ENCODE data around the gene ARHGAP33.

Gene ARHGAP33, protein sequence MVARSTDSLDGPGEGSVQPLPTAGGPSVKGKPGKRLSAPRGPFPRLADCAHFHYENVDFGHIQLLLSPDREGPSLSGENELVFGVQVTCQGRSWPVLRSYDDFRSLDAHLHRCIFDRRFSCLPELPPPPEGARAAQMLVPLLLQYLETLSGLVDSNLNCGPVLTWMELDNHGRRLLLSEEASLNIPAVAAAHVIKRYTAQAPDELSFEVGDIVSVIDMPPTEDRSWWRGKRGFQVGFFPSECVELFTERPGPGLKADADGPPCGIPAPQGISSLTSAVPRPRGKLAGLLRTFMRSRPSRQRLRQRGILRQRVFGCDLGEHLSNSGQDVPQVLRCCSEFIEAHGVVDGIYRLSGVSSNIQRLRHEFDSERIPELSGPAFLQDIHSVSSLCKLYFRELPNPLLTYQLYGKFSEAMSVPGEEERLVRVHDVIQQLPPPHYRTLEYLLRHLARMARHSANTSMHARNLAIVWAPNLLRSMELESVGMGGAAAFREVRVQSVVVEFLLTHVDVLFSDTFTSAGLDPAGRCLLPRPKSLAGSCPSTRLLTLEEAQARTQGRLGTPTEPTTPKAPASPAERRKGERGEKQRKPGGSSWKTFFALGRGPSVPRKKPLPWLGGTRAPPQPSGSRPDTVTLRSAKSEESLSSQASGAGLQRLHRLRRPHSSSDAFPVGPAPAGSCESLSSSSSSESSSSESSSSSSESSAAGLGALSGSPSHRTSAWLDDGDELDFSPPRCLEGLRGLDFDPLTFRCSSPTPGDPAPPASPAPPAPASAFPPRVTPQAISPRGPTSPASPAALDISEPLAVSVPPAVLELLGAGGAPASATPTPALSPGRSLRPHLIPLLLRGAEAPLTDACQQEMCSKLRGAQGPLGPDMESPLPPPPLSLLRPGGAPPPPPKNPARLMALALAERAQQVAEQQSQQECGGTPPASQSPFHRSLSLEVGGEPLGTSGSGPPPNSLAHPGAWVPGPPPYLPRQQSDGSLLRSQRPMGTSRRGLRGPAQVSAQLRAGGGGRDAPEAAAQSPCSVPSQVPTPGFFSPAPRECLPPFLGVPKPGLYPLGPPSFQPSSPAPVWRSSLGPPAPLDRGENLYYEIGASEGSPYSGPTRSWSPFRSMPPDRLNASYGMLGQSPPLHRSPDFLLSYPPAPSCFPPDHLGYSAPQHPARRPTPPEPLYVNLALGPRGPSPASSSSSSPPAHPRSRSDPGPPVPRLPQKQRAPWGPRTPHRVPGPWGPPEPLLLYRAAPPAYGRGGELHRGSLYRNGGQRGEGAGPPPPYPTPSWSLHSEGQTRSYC
- total RNA-seq = 1.5 to 10.4 (median 4.8) reads per million in 3 experiments

DNA sequence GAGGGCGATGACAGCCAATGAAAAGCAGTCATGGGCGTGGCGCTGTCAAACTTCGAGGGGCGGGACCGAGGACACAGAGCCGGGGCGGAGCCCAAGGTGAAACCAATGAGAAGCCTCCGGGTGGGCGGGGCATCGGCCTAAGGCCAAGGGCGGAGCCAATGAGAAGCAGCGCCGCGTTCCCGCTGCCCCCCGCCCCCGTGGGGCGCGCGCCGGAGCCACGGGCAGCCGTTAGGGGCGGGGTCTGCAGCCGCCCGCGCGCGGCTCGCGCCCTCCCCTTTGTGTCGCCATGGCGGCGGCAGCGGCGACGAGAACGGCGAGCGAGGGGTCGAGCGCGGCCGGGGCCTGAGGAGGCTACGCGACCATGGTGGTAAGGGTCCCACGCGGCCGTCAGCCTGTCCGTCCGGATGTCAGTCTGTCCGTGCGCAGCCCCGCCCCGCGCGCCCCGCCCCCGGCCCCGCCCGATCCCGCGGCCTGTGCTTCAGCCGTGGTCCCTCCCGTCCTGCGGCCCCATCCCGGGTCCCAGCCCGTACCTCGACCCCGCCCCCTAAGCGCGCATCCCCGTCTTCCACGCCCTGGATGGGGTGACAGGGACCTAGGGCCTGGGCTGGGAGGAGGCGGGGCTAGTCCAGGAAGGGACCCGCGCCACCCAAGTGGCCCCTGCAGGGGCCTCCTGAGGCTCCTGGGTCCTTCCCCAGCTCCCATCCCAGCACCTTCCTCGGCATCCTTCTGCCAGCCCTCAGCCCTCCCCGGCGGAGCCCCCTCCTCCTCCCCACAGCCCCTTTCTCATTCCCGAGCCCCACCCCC, at the start of gene ARHGAP33:
Gene ARHGAP33, plus strand, starts transcription at position 267 of the 804 bp plus-strand sequence. Its CDS starts 95 bp downstream, at position 362.
- DNase-seq = peak; percentile 97

DNA sequence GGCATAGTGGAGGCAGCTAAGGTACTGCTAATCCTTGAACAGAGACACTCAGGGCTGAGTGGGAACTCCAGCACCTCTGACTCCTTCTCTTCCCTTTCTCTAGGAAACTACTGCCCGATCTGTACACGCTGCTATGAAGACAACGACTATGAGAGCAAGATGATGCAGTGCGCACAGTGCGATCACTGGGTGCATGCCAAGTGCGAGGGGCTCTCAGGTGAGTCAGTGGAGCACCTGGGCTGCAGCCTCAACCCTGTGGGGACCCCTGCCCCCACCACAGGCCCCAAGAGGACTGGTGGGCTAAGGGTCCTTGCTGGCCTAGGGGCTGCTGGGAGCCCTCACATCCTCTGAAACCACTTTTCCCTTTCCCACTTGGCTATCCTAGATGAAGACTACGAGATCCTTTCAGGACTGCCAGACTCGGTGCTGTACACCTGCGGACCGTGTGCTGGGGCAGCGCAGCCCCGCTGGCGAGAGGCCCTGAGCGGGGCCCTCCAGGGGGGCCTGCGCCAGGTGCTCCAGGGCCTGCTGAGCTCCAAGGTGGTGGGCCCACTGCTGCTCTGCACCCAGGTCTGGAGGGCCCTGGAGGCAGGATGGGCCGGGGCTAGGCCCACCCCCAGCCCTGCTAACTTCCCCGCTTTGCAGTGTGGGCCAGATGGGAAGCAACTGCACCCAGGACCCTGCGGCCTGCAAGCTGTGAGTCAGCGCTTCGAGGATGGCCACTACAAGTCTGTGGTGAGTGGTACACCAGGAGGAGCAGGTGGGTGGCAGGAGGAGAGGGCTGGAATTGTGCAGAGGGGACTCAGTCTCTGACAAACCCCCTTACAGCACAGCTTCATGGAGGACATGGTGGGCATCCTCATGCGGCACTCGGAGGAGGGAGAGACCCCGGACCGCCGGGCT, 48.1 kb upstream of the ARHGAP33 start:
- no peak for DNase-seq

DNA sequence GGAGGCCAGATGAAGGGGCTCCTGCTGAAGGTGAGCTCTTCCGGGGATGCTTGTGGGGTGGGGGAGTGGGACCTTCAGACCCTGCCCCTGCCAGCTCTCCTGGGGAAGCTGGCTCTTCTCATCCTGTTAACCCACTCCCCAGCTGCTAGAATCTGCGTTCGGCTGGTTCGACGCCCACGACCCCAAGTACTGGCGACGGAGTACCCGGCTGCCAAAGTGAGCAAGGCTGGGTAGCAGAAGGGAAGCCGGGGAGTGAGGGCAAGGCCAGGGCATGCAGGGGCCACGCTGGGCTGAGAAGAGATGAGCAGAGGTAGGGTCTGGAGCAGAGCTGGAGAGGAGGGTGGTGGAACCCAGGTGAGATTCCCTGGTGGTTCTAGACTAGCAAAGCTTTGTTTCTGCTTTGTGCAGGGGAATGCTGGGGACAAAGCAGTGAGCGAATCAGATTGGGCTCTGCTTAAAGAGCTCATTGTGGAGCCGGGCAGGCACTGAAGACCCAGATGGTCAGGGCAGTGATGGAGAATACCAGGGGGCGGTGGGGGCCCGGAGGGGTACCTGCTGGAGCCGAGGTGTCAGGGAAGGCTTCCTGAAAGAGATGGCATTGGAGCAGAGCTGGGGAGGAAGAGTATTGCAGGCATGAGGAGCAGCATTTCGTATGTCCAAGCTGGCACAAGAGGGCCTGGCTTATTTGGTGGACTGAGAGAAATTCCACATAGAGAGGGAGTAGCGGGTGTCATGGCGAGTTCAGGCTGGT, 47.2 kb upstream of the ARHGAP33 start:
- DNase-seq = no peak

DNA sequence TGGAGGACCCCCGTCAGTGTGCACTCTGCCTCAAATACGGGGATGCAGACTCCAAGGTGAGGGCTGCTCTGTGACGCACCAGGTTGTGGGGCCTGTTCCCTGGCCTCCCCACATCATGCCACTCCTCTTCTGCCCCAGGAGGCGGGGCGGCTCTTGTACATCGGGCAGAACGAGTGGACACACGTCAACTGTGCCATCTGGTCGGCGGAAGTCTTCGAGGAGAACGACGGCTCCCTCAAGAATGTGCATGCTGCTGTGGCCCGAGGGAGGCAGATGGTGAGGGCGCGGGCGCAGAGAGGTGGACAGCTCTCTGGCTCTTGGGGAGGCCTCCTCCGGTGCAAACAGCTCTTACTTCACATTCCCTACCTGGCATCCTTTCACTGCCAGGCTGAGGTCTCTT, 46.3 kb upstream of the ARHGAP33 start:
- DNase-seq = no peak

DNA sequence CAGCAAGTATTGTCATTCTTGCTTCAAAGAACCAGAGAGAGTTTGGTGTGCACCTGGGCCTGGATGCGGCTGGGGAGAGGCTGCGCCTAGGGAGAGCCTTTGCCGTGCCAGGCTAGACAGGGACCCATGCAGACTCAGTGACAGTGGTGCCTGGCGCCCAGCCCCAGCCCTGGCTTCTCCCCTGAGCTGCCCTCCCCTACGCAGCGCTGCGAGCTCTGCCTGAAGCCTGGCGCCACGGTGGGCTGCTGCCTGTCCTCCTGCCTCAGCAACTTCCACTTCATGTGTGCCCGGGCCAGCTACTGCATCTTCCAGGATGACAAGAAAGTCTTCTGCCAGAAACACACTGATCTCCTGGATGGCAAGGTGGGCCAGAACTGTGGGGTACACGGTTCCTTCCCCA, 45.6 kb upstream of the ARHGAP33 start:
- DNase-seq = no peak

DNA sequence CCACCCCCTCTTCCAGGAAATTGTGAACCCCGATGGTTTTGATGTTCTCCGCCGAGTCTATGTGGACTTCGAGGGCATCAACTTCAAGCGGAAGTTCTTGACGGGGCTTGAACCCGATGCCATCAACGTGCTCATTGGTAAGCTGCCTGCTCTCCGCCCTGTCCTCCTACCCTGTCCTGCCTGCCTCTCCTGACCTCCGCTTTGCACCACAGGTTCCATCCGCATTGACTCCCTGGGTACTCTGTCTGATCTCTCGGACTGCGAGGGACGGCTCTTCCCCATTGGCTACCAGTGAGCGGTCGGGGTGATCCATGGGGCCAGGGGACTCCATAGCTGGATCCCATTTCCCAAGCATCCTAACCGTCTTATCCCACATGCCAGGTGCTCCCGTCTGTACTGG, 45.0 kb upstream of the ARHGAP33 start:
- DNase-seq = no peak

DNA sequence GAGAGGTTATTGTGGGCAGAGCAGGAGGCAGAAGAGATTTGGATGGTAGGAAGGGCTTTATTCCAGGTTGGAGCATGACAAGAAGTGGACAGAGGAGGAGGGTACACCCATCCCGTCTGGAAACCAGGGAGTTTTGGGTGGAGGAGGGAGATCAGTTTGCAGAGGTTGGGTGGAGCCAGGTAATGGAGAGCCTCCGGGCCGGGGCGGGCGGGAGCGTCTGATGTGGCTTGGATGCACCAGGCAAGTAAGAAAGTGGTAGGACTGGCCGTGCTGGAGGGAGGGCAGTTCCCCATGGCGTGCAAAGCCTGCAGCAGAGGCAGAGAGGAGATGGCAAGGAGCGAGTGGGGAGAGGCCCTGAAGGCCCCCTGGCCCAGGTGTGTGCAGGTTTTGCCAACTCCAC, 44.0 kb upstream of the ARHGAP33 start:
- no peak for DNase-seq

DNA sequence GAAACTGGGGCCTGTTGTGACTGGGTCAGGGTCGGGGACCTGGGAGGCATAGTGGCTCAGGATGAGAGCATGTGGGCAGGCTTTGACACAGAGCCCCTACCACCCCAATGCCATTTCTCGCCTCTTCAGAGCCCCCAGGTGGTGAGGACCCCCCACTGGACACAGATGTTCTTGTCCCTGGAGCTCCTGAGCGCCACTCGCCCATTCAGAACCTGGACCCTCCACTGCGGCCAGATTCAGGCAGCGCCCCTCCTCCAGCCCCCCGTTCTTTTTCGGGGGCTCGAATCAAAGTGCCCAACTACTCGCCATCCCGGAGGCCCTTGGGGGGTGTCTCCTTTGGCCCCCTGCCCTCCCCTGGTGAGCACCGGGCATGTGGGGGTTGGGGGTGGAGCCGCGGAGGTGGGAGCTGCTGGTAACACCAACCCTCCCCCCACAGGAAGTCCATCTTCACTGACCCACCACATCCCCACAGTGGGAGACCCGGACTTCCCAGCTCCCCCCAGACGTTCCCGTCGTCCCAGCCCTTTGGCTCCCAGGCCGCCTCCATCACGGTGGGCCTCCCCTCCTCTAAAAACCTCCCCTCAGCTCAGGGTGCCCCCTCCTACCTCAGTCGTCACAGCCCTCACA, 43.5 kb upstream of the ARHGAP33 start:
- no peak for DNase-seq

DNA sequence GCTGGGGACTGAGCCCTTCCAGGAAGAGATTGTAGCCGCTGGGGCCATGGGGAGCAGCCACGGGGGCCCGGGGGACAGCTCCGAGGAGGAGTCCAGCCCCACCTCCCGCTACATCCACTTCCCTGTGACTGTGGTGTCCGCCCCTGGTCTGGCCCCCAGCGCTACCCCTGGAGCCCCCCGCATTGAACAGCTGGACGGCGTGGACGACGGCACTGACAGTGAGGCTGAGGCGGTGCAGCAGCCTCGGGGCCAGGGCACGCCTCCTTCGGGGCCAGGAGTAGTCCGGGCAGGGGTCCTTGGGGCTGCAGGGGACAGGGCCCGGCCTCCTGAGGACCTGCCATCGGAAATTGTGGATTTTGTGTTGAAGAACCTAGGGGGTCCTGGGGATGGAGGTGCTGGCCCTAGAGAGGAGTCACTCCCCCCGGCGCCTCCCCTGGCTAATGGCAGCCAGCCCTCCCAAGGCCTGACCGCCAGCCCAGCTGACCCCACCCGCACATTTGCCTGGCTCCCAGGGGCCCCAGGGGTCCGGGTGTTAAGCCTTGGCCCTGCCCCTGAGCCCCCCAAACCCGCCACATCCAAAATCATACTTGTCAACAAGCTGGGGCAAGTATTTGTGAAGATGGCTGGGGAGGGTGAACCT, 42.7 kb upstream of the ARHGAP33 start:
- DNase-seq = no peak

DNA sequence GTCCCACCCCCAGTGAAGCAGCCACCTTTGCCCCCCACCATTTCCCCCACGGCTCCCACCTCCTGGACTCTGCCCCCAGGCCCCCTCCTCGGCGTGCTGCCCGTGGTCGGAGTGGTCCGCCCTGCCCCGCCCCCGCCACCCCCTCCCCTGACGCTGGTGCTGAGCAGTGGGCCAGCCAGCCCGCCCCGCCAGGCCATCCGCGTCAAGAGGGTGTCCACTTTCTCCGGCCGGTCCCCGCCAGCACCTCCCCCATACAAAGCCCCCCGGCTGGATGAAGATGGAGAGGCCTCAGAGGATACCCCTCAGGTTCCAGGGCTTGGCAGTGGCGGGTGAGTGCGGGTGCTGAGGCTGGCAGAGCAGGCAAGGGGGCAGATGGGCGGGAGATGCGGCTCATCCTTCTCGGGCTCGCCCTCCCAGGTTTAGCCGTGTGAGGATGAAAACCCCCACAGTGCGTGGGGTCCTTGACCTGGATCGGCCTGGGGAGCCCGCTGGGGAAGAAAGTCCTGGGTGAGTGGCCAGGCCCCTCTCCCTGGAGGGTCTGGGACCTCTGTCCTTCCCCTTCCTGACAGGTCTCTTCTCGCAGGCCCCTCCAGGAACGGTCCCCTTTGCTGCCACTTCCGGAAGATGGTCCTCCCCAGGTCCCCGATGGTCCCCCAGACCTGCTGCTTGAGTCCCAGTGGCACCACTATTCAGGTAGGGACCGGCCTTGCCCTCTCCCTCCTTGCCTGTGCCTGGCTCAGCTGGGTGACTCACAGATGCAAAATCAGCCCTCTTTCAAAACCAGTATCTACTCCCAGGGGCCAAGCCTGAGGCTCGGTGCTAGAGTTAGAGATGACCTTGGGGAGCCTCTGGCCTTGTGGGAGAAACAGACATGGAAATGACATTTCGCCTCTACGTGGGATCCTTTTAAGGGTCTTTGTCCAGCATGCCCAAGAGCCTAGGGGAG, 41.9 kb upstream of the ARHGAP33 start:
- DNase-seq = no peak

DNA sequence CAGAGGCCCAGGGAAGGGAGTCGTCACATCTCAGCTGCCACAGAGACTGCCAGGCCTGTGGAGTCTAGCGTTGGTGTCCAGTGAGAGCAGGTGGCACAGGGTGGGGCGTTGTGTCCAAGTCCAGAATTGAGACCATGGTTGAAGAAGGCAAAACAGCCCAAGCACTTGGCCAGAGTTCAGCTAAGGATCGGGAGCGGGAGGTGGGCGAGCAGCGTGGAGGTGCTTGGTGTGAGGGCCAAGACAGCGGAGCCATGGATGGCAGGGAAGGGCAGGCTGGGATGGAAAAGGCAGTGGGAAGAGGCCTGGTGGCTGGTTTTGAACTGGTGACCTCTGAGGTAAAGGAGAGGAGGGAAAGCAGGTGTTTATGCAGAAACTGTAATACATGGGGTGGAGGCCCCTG, 41.1 kb upstream of the ARHGAP33 start:
- no peak for DNase-seq

DNA sequence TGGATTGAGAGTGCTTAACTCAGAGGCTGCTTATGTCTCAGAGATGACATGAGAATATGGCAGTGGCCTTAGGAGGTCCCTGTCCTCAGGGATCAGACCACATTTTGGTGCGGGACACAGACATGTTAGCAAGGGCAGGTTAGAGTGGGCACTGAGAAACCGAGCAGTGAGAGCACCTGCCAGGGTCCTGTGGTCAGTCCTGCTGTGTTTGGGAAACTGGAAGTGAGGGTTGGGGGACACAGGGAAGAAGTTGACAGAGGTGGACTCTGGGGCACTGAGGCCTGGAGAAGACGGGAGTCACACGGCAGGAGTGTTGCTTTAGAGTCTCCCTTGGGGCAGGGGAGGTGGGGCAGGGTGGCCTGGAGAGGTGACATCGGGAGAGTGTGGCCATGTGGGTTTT, 40.5 kb upstream of the ARHGAP33 start:
- no peak for DNase-seq

DNA sequence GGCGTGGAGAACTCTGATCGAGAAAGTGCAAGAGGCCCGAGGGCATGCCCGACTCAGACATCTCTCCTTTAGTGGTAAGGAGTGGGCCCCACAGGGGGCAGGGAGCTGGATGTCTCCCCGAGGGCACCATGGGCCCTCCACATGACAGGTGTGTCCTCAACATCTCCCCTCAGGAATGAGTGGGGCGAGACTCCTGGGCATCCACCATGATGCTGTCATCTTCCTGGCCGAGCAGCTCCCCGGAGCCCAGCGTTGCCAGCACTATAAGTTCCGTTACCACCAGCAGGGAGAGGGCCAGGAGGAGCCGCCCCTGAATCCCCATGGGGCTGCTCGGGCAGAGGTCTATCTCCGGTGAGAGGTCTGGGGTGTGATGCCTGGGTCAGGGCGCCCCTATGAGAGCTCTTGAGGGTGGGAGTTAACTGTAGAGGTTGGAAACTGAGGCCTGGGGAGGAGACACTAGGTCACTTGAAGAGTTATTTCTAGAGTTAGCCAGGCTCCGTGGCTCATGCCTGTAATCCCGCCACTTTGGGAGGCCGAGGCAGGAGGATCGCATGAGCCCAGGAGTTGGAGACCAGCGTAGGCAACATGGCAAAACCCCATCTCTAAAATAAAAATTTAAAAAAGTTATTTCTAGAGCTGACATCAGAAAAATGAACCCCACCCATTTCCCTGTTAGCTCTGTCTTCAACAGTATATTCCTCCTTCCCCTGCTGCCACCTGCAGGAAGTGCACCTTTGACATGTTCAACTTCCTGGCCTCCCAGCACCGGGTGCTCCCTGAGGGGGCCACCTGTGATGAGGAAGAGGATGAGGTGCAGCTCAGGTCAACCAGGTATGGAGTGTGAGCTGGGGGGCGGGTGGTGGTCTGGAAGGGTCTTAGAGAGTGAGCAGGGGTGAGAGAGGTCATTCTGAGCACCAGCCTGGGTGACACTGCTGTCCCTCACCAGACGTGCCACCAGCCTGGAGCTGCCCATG, 38.2 kb upstream of the ARHGAP33 start:
- DNase-seq = no peak

DNA sequence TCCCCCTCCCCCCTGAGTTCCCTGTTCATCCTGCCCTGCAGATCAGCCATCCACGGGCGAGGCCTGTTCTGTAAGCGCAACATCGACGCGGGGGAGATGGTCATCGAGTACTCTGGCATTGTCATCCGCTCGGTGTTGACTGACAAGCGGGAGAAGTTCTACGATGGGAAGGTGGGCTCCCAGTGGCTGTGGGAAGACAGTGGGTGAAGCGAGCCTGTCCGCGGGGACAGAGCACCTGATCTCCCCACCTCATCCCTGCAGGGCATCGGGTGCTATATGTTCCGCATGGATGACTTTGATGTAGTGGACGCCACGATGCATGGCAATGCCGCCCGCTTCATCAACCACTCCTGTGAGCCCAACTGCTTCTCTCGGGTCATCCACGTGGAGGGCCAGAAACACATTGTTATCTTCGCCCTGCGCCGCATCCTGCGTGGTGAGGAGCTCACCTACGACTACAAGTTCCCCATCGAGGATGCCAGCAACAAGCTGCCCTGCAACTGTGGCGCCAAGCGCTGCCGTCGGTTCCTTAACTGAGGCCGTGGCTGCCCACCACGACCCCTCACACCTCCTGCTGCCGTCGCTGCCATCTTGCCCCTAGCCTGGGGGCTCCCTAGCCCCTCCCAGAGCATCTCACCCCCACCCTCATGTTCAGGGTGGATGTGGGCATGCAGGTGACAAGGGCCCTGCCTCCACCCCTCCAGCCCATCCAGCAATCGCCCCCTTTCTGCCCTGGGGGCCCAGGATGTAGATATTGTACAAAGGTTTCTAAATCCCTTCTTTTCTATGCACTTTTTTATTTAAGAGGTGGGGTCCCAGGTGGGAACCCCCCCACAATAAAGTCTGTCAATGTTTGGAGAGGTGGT, 37.1 kb upstream of the ARHGAP33 start:
- no peak for DNase-seq

DNA sequence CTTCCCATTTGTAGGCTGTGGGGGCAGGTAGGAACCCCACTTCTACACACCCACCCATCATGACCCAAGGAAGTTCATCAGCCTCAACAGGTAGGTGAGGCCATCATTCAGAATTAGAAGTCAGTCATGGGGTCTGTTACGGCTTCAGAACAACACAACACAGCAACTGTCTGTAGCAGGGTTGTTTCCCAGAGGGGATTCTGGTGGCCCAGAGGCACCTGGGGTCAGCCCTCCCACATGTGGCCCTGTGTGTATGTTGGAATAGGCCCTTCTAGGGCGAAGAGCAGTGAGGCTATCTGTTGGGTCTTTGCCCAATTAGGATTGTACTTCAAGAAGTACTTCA, 36.5 kb upstream of the ARHGAP33 start:
- DNase-seq = no peak
